Keratinocyte (primary cell): Measurements from ENCODE around the gene DENND1C.
A peak's percentile ranks its signal among the peaks of the same experiment; 100 is the strongest.

Experiments used
- CTCF ChIP-seq, 3 experiments: IDR thresholded peaks in 1 of 3; conservative IDR thresholded peaks in 1 of 3; optimal IDR thresholded peaks in 1 of 3; 2 replicates in 2 of 3; 3 replicates in 1 of 3; pipeline versions ENCODE3 to v1.5.1; 2011; ENCODE audit warnings: low read length in 3 of 3, mild to moderate bottlenecking in 3 of 3, moderate library complexity in 2 of 3, control low read depth in 1 of 3, inconsistent platforms in 1 of 3; ENCODE audit not compliant: insufficient read depth in 2 of 3; ENCODE audit errors: extremely low read depth in 1 of 3
- EZH2 ChIP-seq: IDR thresholded peaks from one replicate; pipeline ENCODE4 v1.6.1; 2012; ENCODE audit warnings: inconsistent platforms, mild to moderate bottlenecking, low read length, moderate library complexity

GRCh38 chr19:6460099-6460884 is 21.3 kb downstream of the DENND1C start:
- TF ChIP-seq CTCF (optimal IDR thresholded peaks at IDR 0.05 in 1 of 3, IDR thresholded peaks at IDR 0.05 in 1 of 3, conservative IDR thresholded peaks at IDR 0.05 in 1 of 3; ENCODE audit: extremely low read depth in 1 of 3, insufficient read depth in 2 of 3, low read length in 3 of 3) (peak; percentile 55 to 65 (median 57)), EZH2 (no peak)
